Mucosa of descending colon (tissue), 3 donors: Measurements from ENCODE around the gene E2F2. TPM values are rescaled to one million over a fixed set of nuclear protein-coding genes. Genes with fewer than 3 reads are reported as not detected.

Source experiments
- ATAC-seq: fragments of 200-7000 bp; cut with Tn5 transposase; one replicate; pipeline ENCODE4 v1.9.1; 2020; ENCODE audit warnings: mild to moderate bottlenecking, moderate library complexity
- DNase-seq, 3 donors: peaks; one replicate each; pipeline ENCODE4 v3.0.0-alpha.2; 2020
- H3K36me3 ChIP-seq: fragments of 200-600 bp; one replicate; pipeline ENCODE4 v1.8.0; 2021; ENCODE audit warnings: low read depth, mild to moderate bottlenecking
- H3K4me1 ChIP-seq: fragments of 200-600 bp; one replicate; pipeline ENCODE4 v1.8.0; 2021; ENCODE audit warnings: low read depth, mild to moderate bottlenecking
- H3K4me3 ChIP-seq: fragments of 200-600 bp; one replicate; pipeline ENCODE4 v1.8.0; 2021; ENCODE audit warnings: mild to moderate bottlenecking
- H3K9me3 ChIP-seq: fragments of 200-600 bp; one replicate; pipeline ENCODE4 v1.8.0; 2021; ENCODE audit warnings: mild to moderate bottlenecking
- CTCF ChIP-seq: fragments of 200-600 bp; IDR thresholded peaks from one replicate; pipeline ENCODE4 v1.8.0; 2022; ENCODE audit warnings: antibody characterized with exemption, mild to moderate bottlenecking
- intact Hi-C, 2 donors: fragments of 100-400 bp; cut with DNase I in 1 of 2; cut with micrococcal nuclease in 1 of 2; formaldehyde crosslinking; loops; one replicate each; pipeline versions ENCODE4 v1.11.0 to v1.11.1; 2022; cut with DNase I, micrococcal nuclease
- total RNA-seq, 3 donors: library from RNA; stranded (reverse); fragmentation: NEBNext Ultra II Directional in 2 of 3; extraction: Animal tissue kit (Norgen Biotek cat#: 25700) in 2 of 3; gene quantifications; one replicate each; pipeline versions ENCODE4 v1.2.1 to v1.2.4, GENCODE V29; 2021 to 2023
- donor health status: DM: no; HTN: no; CAD: no; lungs with moderate emphysema.
- donor health status: DM: no; HTN: no; CAD: no.
- donor health status: DM: no; HTN: yes; CAD: no.

Gene E2F2
- total RNA-seq, 3 donors from 2014 or later = 8.6 to 18.0 (median 14.5) TPM

GRCh38 chr1:23481904-23482303 lies 49.1 kb downstream of the E2F2 start:
- ATAC-seq (no peak), DNase-seq (no peak)
- Histone ChIP-seq H3K9me3 (no peaks in the 10 kb centered on the region), H3K4me3 (no peak overlapping the region), H3K4me1 (no peaks in the 10 kb centered on the region), H3K36me3 (no peaks in the 10 kb centered on the region)
- intact Hi-C loops = no loop called here
- TF ChIP-seq CTCF = no peak

GRCh38 chr1:23481026-23481597 lies 49.9 kb downstream of the E2F2 start:
- intact Hi-C loops = no loop called here
- Histone ChIP-seq H3K9me3 (no peaks in the 10 kb centered on the region), H3K4me1 (no peaks in the 10 kb centered on the region), H3K4me3 (no peak overlapping the region), H3K36me3 (no peaks in the 10 kb centered on the region)
- no peak for TF ChIP-seq CTCF
- ATAC-seq (no peak), DNase-seq (no peak)

GRCh38 chr1:23480187-23481025 lies 50.6 kb downstream of the E2F2 start:
- ATAC-seq = no peak
- no peak for DNase-seq
- H3K9me3 ChIP-seq = no peaks in the 10 kb centered on the region
- H3K4me1 ChIP-seq = no peaks in the 10 kb centered on the region
- no peak for TF ChIP-seq CTCF
- H3K36me3 ChIP-seq = no peaks in the 10 kb centered on the region
- intact Hi-C loops = no loop called here
- no peak overlapping the region for H3K4me3 ChIP-seq

GRCh38 chr1:23479666-23479941 lies 51.4 kb downstream of the E2F2 start:
- H3K36me3 ChIP-seq = no peaks in the 10 kb centered on the region
- no peaks in the 10 kb centered on the region for H3K9me3 ChIP-seq
- no peak for TF ChIP-seq CTCF
- DNase-seq (no peak), ATAC-seq (no peak)
- no peaks in the 10 kb centered on the region for H3K4me1 ChIP-seq
- H3K4me3 ChIP-seq = no peak overlapping the region
- intact Hi-C loops = no loop called here

- Histone ChIP-seq H3K9me3 (no peaks in the 10 kb centered on the region), H3K4me3 (no peak overlapping the region), H3K4me1 (no peaks in the 10 kb centered on the region), H3K36me3 (no peaks in the 10 kb centered on the region)
- ATAC-seq (peak; percentile 42), DNase-seq (peak; percentile 30 to 53 (median 49))
- no peak for TF ChIP-seq CTCF
- intact Hi-C loops = no loop called here
These were observed 52.0 kb downstream of the E2F2 start for GRCh38 chr1:23478896-23479665.
